Parathyroid adenoma (tissue), 2 donors: ENCODE measurements around the gene WDR38.

Experiments
- H2AFZ ChIP-seq: fragments of 300-600 bp; sonication (generic); one replicate; pipeline ENCODE4 v1.7.0; 2017; ENCODE audit warnings: antibody characterized with exemption, mild to moderate bottlenecking
- H3K27ac ChIP-seq: fragments of 300-600 bp; sonication (generic); one replicate; pipeline ENCODE4 v1.7.0; 2017
- H3K27me3 ChIP-seq: fragments of 300-600 bp; sonication (generic); one replicate; pipeline ENCODE4 v1.7.0; 2017; ENCODE audit warnings: low read length; ENCODE audit not compliant: control insufficient read depth, insufficient read depth
- H3K36me3 ChIP-seq: fragments of 300-600 bp; sonication (generic); one replicate; pipeline ENCODE4 v1.7.0; 2017; ENCODE audit warnings: low read length; ENCODE audit not compliant: control insufficient read depth, insufficient read depth
- H3K4me1 ChIP-seq: fragments of 300-600 bp; sonication (generic); one replicate; pipeline ENCODE4 v1.7.0; 2017; ENCODE audit warnings: control low read depth
- H3K4me2 ChIP-seq: fragments of 300-600 bp; sonication (generic); one replicate; pipeline ENCODE4 v1.7.0; 2017; ENCODE audit warnings: low read length
- H3K4me3 ChIP-seq: fragments of 300-600 bp; sonication (generic); one replicate; pipeline ENCODE4 v1.7.0; 2017; ENCODE audit warnings: low read depth, low read length
- H3K79me2 ChIP-seq: fragments of 300-600 bp; sonication (generic); one replicate; pipeline ENCODE4 v1.7.0; 2017; ENCODE audit warnings: control low read depth
- H3K9ac ChIP-seq: fragments of 300-600 bp; sonication (generic); one replicate; pipeline ENCODE4 v1.7.0; 2017; ENCODE audit warnings: mild to moderate bottlenecking
- H3K9me3 ChIP-seq: fragments of 300-600 bp; sonication (generic); one replicate; pipeline ENCODE4 v1.7.0; 2017; ENCODE audit warnings: low read length; ENCODE audit not compliant: control insufficient read depth
- CTCF ChIP-seq: fragments of 300-600 bp; sonication (generic); IDR thresholded peaks from one replicate; pipeline ENCODE4 v1.7.0; 2017; ENCODE audit warnings: antibody characterized with exemption, mild to moderate bottlenecking
- donor health status: primary hyperparathyroidism.

The WDR38 gene

GRCh38 chr9:124852829-124853531 is at the start of gene WDR38:
TSS of gene WDR38 (plus strand) at chr9:124853460. CDS start at chr9:124853532, 72 bp downstream.
- peak within 1 kb of the TSS; percentile 6 for H3K4me3 ChIP-seq
- H3K27ac ChIP-seq, result no peak within 1 kb of the TSS

GRCh38 chr9:124803911-124804310 is 49.3 kb upstream of the WDR38 start:
- Histone ChIP-seq H3K4me3 (no peak overlapping the region), H3K36me3 (no peaks in the 10 kb centered on the region), H3K9ac (no peak overlapping the region), H2AFZ (no peak overlapping the region), H3K79me2 (no peaks in the 10 kb centered on the region), H3K4me2 (no peak overlapping the region), H3K4me1 (no peaks in the 10 kb centered on the region), H3K9me3 (no peaks in the 10 kb centered on the region), H3K27ac (no peak overlapping the region), H3K27me3 (no peaks in the 10 kb centered on the region)
- TF ChIP-seq CTCF, result no peak

More at GRCh38 chr9:124852829-124853531, at the start of gene WDR38:
- Histone ChIP-seq H3K4me1 (peaks cover 3% of the 10 kb centered on the region), H3K36me3 (no peaks in the 10 kb centered on the region), H3K27me3 (no peaks in the 10 kb centered on the region), H3K9ac (no peak within 1 kb of the TSS), H3K9me3 (no peaks in the 10 kb centered on the region), H2AFZ (peak within 1 kb of the TSS; percentile 85), H3K79me2 (no peaks in the 10 kb centered on the region), H3K4me2 (peak within 1 kb of the TSS; percentile 82)
- peak; percentile 89 for TF ChIP-seq CTCF

- TF ChIP-seq CTCF, result no peak
- H3K36me3 ChIP-seq, result no peaks in the 10 kb centered on the region
- no peak overlapping the region for H3K9ac ChIP-seq
- H3K27ac ChIP-seq, result no peak overlapping the region
- H2AFZ ChIP-seq, result no peak overlapping the region
- H3K79me2 ChIP-seq, result no peaks in the 10 kb centered on the region
- no peaks in the 10 kb centered on the region for H3K4me1 ChIP-seq
- H3K9me3 ChIP-seq, result no peaks in the 10 kb centered on the region
- H3K4me3 ChIP-seq, result no peak overlapping the region
- no peak overlapping the region for H3K4me2 ChIP-seq
- no peaks in the 10 kb centered on the region for H3K27me3 ChIP-seq
Observed at GRCh38 chr9:124805186-124805585, 48.1 kb upstream of the WDR38 start.

- no peaks in the 10 kb centered on the region for H3K36me3 ChIP-seq
- H3K9ac ChIP-seq, result no peak overlapping the region
- no peaks in the 10 kb centered on the region for H3K4me1 ChIP-seq
- no peak overlapping the region for H3K4me2 ChIP-seq
- H2AFZ ChIP-seq, result no peak overlapping the region
- H3K4me3 ChIP-seq, result no peak overlapping the region
- TF ChIP-seq CTCF, result no peak
- H3K79me2 ChIP-seq, result no peaks in the 10 kb centered on the region
- no peaks in the 10 kb centered on the region for H3K9me3 ChIP-seq
- no peaks in the 10 kb centered on the region for H3K27me3 ChIP-seq
- no peak overlapping the region for H3K27ac ChIP-seq
Observed at GRCh38 chr9:124808246-124808956, 44.9 kb upstream of the WDR38 start.
